Fibroblast of skin of right quadriceps (primary cell): ENCODE measurements around the gene MRGPRD.

Source experiments
- DNase-seq: peaks from one replicate; pipeline ENCODE4 v3.0.0-alpha.2; 2013

Gene MRGPRD

DNA sequence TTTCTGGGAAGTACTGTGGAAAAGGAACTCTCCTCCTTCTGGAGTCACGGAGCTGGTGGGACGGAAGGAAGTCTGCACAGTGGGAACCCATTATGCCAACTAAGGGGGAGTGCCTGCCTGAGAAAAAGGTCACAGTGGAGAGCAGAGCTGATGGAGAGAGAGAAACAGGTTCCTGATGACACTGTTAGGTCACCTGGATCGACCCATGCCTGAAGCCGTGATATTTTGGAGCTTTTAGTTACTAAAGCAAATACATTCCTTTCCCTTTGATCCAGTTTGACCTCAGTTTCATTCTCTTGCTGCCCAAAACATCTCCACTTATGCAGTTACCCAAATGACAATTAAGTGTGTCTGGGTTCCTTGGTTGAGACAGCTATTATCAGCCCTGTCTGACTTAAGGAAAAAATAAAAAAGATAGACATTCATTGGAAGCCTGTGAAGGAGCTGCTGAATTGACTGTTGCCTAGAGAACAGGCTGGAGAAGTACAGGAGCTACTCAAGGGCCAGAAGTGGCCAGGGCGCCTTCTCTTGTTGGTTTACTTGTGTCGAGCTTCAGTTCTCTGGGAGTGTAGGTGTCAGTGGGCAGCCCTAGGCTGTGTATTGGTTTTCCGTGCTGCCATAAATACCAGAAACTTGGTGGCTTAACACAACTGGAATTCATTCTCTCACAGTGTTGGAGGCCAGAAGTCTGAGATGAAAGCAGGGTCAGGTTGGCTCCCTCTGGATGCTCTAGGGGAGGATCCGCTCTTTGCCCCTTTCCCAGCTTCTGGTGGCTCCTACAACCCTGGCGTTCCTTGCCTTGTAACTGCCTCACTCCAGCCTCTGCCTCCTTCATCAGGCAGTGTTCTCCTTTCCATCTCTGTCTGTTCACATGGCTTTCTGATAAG lies 13.6 kb downstream of the MRGPRD start:
- DNase-seq, result no peak

DNA sequence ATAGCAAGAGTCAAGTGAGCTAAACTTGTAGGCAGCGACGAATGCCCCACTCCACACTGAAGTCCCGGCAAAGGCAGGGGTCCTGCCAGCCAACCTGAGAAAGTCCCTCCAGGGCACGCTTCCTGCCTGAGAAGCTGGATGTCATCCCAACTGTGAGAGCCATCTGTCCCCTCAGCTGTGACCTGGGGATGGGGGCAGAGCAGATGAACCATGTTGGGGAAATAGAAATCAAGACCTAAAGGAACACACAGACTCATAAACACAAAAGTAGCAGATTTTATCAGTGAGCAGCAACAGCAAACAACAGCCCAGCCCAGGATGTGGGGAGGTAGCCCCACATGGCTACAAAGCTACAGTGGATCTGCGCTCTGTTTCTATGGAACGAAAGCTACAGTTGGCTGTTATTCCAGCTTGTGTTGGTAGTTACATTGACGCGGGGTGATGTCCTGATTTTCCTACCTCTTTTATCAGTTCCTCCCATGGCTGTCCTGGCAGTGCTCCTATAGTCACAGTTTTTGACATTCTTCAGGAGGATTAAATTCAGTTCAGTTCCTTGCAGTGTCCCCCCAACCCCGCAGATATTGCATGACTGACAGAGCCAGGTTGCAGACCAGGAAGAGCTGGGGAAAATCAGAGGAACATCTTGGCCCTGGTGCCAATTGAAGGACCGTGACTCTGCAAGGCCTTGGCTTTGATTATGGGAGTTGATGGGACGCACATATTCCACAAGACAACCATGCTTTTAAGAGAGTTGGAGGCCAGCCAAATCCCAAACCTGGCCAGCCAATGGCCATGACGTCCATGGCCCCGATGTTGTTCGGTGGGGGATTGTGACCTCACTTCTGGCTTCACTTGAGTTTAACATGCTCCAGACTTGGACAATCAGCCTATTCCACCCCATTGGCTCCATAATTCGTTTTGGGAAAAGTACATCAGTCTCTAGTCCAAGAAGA lies 14.6 kb downstream of the MRGPRD start:
- DNase-seq, result no peak

DNA sequence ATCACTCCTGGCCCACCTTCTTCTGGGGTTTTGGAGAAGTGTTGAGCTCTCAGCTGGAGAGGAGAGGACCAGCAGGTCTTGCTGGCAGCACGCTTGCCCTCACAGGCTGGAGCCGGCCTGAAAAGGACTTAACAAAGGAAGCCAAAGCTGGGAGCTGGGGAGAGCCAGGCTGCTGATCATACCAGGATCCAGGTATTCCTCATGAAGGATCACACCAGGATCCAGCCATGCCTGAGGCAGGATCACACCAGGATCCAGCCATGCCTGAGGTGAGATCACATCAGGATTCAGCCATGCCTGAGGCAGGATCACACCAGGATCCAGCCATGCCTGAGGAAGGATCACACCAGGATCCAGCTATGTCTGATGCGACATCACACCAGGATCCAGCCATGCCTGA lies 17.0 kb downstream of the MRGPRD start:
- no peak for DNase-seq

DNA sequence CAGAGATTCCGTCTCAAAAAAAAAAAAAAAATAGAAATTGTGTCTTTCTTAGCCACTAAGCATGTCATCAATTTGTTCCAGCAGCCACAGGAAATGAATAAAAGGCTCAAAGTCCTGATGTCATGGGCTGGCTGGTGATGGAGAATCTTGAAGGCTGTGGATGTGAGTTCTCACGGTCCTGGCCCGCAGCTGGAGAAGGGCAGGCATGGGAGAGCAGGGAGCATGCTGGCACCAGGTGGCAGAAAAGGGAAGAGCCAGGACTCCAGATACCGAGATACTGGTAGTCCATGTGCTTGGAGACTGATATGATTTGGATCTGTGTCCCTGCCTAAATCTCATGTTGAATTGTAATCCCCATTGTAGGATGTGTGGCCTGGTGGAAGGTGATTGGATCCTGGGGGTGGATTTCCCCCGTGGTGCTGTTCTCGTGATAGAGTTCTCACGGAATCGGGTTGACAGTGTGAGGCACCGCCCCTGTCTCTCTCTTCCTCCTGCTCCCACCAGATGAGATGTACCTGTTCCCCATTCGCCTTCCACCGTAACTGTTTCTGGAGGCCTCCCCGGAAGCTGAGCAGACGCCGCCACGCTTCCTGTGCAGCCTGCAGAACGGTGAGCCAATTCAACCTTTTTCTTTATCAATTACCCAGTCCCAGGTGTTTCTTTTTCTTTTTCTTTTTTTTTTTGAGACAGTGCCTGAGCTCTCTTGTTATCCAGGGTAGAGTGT lies 18.1 kb downstream of the MRGPRD start:
- no peak for DNase-seq

DNA sequence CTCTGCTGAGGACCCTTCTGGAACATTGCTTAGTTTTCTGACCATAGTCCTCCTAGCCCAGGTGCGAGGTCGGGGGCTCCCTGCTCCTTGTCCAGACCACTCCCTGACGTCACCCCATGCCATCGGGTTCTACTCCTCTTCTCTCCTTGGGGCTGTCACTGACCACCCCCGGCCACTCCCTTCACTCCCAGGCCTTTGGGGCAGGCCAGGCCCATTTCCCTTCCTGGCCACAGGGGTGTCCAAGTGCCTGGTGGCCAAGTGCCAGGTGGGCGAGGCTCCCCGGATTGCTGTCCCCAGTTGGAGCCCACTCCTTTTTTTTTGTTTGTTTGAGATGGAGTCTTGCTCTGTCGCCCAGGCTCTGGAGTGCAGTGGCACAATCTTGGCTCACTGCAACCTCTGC lies 19.5 kb downstream of the MRGPRD start:
- no peak for DNase-seq

DNA sequence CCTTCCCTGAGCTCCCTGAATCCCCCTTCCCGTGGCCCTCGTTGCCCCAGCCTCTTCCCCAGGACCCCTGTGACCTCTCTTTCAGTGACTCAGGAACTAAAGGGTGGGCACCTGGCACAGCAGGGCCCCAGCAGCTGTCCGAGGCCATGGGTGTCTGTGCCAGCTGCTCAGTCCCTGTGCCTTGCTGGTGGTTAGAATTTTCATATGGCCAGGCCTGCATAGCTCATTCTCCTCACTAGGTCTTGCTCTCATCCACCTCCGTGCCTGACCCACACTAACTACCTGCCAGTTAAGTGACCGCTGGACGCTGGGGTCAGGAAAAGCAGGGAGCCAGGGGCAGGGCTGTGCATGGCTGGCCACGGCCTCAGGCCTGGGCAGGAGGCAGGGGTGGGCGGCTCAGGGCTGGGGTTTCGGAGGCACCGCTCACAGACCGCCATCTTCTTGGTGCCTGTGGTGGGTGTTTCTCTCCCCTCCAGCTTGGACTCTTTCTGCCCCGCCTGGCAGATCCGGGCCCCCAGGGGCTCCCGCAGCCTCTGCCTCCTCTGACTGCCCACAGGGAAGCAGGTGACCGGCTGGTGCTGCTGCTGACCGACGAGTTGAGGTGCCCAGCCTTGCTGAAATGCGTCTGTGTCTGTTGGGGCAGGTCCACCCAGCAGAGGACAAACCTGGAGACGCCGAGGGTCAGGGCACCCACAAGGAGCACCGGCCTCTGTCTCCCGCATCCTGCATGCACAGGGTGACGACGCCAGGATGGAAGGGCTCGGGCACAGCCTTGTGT lies 20.3 kb downstream of the MRGPRD start:
- DNase-seq, result no peak

DNA sequence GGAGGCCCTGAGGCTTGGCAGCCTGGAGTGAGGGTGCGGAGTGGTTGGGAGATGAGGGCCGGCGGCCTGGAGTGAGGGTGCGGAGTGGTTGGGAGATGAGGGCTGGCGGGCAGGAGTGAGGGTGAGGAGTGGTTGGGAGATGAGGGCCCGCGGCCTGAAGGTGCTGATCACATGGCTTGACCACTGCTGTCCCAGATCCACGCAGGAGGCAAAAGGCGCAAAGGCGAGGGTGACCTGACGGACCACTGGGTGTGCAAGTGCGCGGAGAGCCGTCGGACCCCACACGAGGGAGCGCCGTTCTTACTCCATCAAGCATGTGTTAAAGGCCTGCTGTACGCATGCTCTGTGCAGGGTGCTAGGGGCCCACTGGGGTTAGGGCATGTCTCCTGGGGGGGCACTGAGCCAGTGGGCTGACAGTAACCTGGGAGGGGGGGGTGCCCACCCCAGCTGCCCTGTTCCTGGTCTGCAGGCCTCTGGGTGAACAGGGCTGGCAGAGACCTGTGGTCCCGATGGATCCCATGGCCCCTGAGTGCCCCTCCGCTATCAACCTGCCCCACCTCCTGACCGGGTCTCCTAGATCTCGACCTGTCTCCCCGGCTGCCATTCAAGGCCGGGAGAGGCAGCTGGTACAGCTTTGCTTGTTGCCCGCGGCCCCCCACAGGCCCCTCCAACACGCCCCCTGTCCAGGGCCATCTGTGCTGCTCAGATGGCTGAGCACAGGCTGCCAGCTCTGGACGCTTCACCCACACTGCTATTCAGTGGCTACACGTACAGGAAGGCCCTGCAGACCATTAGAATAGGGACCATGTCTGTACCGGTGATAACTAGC lies 21.1 kb downstream of the MRGPRD start:
- DNase-seq, result no peak

DNA sequence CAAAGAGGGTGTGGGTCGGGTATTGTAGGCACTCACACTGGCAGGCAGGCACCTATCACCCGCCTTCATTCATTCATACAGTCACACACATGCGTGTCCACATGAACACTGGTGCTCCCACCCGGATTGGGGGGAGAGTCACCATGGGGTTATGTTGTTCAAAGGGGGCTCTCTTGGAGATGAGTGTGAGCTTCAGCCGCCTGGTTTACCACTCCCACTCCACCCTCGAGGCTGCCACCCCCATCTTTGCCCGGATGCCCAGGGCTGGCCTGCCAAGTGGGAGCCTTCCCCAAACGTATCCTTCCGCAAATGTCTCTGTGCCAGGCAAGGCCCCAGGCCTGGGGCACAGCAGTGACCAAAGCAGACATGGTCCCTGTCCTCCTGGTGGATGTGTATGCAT lies 22.6 kb downstream of the MRGPRD start:
- no peak for DNase-seq

DNA sequence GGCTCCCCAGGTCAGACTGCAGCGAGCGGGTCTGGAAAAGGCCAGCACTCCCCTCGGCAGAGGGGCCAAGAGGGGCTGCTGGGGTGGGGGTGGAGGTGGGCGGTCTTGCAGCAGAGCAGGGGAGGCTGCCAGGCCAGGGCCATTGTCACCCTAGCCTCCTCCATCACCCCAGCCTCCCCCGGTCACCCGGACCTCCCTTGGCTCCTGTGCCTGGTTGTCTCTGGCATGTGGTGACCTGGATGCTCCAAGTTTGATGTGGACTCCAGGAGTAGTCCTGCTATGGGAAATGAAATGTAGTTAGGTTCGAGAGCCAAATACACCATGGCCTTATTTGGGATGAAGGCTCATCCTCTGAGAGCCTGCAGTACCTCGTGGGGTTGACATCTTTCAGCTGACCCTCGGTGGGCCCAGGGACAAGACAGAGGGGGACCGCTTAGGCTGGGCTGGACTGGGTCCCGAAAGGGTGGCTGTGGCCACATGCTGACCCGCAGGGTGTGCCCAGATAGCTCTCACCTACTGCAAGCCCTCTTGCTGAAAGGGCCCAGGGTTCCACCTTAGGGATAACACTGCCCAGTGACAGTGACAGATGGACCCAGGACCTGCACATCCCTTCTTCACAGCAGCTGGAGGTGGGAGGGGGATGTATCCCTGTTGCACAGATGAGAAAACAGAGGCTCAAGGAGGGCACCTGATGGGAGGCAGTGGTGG lies 24.1 kb downstream of the MRGPRD start:
- no peak for DNase-seq

DNA sequence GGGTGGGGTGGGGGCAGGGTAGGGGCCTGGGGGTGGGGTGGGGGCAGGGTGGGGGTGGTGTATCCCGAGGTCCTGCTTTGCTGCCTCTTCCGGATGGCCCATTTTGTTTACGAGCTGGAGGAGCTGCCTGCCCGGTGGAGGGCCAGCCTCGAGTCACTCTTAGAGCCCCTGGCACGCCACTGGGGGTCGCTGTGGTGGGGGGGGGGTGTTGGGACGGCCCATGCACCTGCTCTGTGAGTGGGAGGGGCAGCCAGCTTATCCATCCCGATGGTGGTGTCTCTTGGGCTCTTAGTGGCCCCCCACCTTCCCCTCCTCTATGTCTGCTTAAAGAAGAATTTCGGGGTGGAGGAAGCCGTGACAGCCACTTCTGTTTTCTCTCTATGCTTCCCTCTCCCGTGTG lies 24.6 kb downstream of the MRGPRD start:
- no peak for DNase-seq

DNA sequence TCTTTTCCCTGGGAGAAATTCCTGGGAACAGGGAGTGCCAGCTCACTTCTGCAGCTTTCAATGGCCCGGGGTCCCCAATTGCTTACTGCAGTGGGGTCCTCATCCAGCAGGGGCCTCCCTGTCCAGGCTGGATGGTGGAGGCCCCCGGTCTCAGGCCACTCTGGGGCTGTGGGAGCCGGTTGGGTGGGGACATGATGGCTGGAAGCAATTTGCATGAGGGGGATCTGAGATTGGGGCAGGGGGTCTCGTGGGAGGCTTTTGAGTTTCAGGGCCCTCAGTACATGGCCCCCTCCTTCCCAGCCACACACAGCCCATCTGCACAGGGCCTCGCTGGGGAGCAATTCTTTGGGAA lies 25.2 kb downstream of the MRGPRD start:
- no peak for DNase-seq

DNA sequence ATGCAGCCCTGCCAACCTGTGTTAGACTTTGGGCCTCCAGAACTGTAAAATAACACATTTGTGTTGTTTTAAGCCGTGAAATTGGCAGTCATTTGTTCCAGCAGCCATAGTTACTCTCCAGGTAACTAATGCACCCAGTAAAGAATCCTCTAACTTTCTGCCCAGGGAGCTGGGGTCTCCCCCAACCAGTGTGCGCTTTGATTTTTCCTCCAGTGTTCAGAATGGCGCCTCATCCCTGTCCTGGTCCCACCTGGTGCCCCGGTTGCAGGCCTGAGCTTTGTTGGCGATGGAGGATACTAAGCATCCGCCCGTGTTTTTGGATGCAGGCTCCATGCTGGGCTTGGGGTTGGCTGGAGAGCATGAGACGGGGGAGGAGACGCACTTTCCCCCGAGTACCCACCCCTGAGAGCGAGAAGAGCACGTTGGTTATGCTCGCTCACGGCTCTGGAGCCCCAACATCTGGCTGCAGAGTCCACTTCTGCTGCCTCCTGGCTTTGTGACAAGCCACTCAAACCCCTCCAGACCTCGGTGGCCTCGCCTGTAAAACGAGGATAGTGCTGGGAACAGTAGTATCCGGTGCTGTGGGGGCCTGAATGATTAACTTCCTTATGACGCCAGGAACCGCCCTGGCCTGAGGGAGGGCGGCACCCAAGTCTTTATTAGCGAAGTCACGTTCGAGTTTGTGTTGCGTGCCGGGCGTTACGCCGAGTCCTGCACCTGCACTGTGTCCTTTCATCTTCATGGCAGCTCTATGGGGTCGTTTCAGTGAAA lies 25.8 kb downstream of the MRGPRD start:
- no peak for DNase-seq

DNA sequence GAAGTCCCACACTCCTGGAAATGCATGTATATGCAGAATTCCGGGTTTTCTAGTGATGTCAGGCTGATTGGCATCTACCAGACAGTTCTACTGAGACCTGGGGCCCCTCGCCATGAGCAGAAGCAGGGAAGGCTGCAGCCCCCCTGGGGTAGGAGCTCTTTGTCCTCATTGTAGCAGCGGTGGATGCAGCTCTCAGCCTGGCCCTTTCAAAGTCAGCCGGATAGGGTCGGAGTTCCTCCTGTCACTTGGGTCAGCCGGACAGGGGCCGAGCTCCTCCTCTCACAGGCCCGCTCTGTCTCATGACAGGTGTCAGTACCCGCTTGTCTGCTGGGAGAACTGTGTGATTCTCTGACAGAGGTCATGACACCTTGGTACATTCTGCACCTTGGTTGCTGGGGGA lies 30.0 kb downstream of the MRGPRD start:
- DNase-seq, result no peak

DNA sequence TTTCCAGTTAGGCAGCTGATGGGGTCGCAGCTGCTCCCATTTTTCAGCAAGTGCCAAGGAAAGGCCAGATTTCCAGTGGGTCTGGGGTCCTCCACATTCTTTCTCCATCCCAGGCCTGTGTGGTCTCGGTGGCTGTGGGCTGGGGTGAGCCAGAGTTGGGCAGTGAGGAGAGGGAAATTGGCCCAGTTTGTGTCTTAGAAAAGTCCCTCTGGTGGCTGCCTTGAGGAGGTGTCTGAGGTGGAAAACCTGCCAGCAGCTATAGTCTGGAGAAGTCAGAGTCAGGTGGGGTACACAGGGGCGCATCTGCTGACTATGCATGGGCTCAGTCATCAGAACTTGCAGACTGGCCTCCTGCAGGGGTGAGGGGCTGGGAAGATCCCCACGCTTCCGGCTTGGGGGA lies 30.5 kb downstream of the MRGPRD start:
- DNase-seq, result no peak

DNA sequence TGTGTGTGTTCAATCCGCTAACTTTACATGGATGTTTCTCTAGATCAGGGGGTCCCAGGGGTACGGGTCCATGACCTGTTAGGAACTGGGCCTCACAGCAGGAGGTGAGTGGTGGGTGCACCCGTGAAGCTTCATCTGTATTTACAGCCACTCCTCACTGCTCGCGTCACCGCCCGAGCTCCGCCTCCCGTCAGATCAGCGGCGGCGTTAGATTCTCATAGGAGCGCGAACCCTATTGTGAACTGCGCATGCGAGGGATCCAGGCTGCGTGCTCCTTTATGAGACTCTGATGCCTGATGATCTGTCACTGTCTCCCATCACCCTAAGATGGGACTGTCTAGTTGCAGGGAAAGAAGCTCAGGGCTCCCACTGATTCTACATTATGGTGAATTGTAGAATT lies 31.9 kb downstream of the MRGPRD start:
- no peak for DNase-seq

DNA sequence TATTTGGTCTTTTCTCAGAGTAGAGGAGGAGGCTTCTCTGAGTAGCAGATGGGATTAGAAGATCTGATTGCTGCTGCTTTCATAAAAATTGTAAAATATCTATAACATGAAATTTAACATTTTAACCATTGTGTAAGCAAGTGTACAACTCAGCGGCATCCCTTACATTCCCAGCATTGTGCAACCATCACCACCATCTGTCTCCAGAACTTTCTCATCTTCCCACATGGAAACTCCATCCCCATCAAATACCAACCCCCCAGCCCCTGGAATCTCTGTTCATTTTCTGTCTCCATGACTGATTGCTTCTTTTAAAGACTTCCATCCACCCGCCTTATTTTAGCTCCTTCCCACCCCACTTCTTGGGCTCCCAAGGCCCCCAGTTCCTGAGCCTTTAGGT lies 32.3 kb downstream of the MRGPRD start:
- peak; percentile 61 for DNase-seq

DNA sequence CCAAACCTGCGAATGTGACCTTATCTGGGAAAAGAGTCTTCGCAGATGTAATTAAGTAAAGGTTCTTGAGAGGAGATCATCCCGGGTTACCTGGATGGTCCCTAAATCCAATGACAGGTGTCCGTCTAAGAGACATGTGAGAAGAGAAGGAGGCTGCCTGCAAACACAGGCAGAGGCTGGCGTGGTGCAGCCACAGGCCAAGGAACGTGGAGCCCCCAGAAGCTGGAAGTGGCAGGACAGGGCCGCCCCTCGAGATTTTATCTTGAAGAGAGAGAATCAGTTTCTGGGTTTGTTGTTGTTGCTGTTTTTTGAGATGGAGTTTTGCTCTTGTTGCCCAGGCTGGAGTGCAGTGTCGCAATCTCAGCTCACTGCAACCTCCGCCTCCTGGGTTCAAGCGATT lies 33.6 kb downstream of the MRGPRD start:
- no peak for DNase-seq

DNA sequence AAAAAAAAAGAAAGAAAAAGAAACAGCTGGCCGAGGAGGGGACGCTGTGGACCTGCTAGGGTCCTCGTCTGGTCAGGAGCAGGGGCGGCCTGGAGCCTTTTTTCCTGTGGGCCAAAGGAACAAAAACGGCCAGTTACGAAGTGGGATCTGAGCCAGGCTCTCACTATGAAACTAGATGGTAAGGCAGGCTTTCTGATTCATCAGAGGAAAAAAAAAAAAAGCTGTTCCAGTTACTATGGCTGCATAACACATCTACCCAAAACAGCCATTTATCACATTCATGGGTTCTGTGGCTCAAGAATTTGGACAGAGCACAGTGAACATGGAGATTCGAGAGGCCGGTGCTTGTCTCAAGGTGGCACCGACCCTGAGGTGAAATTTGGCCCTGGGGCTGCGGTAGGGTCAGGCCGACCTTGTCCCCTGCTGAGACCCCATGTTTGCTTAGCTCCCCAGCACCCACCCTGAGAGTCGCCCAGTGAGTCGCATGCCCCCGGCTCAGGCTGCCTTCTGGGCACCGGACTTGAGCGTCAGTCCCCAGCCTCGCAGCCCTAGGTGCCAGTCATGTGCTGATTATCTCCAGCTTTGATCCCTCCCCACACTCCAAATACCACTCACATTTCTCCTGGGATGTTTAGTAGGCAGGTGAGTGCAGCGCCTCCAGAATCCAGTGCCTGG lies 34.2 kb downstream of the MRGPRD start:
- DNase-seq, result peak; percentile 80

DNA sequence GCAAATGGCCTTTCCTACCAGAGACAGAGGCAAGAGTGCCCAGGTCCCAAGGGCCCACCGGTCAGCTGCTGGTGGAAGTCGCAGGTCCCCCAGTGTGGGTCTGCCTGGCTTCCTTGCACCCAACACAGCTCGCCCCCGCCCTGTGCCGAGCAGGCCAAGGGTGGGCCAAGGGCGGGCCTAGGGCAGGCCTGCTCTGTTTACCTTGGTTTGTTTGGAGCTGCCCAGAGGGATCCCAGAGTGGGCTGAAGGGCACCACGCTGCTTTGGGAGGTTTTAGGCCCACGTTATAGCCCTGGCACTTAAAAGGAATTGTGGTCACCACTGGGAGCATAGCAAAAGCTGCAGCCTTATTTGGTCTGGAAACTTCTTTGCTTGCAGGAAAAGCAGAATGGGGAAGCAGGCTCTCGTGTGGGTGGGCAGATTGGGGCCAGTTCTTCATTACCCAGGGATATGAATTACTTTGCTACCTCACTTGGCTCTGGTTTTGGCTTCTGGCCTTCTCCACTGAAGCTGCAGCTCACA lies 38.0 kb downstream of the MRGPRD start:
- DNase-seq, result no peak
